Measurements from ENCODE around the gene EMC9. TPM values are rescaled to one million over a fixed set of nuclear protein-coding genes. Genes with fewer than 3 reads are reported as not detected.

Gene EMC9
- total and polyA plus RNA-seq, 10 of the 15 experiments (the other 5 are each of a cell fraction or from before 2014, with no cell fraction given): 15.3 to 60.5 (median 30.3) TPM

DNA sequence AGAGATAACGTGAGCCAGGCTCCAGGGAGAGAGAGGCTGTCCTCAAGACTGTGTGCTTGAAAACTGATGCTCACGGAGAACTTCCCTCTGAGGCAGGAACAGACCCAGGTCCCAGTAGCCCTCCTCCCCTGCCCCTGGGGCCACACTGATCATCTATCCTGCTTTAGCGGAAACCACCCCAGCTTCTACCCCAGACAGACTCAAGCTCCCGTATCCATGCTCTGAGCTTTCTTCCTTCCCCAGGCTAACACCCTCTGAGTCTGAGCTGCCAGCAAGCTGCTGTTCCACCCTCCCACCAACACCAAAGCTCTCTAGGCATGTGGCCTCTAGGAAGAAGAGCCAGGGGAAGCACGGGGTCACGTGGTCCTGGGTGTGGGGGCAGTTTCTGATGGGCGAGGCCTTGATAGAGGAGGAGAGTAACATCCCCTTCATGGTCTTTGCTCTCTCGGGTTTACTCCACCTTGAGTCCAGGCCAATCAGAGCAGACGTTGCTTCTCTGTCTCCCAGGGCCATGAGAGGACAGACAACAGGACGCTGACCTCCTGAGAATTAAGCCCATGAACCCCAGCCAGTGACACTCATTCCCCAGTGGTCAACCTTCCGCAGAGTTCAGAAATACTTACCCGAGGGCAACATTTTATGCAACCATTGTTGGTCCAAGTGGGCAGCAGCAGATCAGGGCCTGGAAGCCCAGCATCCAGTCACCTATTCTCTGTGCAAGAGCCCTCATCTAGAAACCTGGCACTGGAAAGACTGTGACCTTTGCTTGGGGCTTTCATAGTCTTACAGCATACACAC, 45.9 kb downstream of the EMC9 start (continued):
- TF ChIP-seq, protein P1, sequence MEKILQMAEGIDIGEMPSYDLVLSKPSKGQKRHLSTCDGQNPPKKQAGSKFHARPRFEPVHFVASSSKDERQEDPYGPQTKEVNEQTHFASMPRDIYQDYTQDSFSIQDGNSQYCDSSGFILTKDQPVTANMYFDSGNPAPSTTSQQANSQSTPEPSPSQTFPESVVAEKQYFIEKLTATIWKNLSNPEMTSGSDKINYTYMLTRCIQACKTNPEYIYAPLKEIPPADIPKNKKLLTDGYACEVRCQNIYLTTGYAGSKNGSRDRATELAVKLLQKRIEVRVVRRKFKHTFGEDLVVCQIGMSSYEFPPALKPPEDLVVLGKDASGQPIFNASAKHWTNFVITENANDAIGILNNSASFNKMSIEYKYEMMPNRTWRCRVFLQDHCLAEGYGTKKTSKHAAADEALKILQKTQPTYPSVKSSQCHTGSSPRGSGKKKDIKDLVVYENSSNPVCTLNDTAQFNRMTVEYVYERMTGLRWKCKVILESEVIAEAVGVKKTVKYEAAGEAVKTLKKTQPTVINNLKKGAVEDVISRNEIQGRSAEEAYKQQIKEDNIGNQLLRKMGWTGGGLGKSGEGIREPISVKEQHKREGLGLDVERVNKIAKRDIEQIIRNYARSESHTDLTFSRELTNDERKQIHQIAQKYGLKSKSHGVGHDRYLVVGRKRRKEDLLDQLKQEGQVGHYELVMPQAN (conservative IDR thresholded peaks at IDR 0.05): peak; percentile 34; the same call in 1 of the 2 replicates
- TF ChIP-seq RUNX3 (IDR thresholded peaks at IDR 0.05; ENCODE audit: low read length) (peak; percentile 57; the same call in 1 of the 2 replicates), SIN3A (IDR thresholded peaks at IDR 0.05; ENCODE audit: low read depth, low read length) (no peak), MXI1 (IDR thresholded peaks at IDR 0.05; ENCODE audit: low read depth, low read length) (peak; percentile 87), HDGF (IDR thresholded peaks at IDR 0.05) (peak; percentile 91)
- TF ChIP-seq, protein P2, sequence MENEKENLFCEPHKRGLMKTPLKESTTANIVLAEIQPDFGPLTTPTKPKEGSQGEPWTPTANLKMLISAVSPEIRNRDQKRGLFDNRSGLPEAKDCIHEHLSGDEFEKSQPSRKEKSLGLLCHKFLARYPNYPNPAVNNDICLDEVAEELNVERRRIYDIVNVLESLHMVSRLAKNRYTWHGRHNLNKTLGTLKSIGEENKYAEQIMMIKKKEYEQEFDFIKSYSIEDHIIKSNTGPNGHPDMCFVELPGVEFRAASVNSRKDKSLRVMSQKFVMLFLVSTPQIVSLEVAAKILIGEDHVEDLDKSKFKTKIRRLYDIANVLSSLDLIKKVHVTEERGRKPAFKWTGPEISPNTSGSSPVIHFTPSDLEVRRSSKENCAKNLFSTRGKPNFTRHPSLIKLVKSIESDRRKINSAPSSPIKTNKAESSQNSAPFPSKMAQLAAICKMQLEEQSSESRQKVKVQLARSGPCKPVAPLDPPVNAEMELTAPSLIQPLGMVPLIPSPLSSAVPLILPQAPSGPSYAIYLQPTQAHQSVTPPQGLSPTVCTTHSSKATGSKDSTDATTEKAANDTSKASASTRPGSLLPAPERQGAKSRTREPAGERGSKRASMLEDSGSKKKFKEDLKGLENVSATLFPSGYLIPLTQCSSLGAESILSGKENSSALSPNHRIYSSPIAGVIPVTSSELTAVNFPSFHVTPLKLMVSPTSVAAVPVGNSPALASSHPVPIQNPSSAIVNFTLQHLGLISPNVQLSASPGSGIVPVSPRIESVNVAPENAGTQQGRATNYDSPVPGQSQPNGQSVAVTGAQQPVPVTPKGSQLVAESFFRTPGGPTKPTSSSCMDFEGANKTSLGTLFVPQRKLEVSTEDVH (IDR thresholded peaks at IDR 0.05; ENCODE audit: low read depth, partially characterized antibody): no peak
